Stimulated activated CD8-positive, alpha-beta memory T cell treated with anti-CD3 and anti-CD28 coated beads, Interleukin-7, amount 100 ng/mL, for 24 hours (primary cell): ENCODE results near the gene CBX6.
A peak's percentile ranks its signal among the peaks of the same experiment; 100 is the strongest.

Experiments
- DNase-seq: peaks from one replicate; pipeline ENCODE4 v3.0.0-alpha.2; 2020; ENCODE audit warnings: low read depth

Gene CBX6

GRCh38 chr22:38873469-38874411, 1.7 kb upstream of the CBX6 start:
- peak; percentile 40 for DNase-seq

GRCh38 chr22:38872831-38873248, 824 bp upstream of the CBX6 start:
- DNase-seq, result no peak

GRCh38 chr22:38871360-38872171, 450 bp downstream of the CBX6 start:
- DNase-seq, result no peak

GRCh38 chr22:38870791-38871359, 1.1 kb downstream of the CBX6 start:
- no peak for DNase-seq

- DNase-seq, result peak; percentile 78
Observed at GRCh38 chr22:38870312-38870741, 1.7 kb downstream of the CBX6 start.

- DNase-seq, result no peak
Observed at GRCh38 chr22:38869663-38870062, 2.4 kb downstream of the CBX6 start.

- peak; percentile 77 for DNase-seq
Observed at GRCh38 chr22:38868886-38869381, 3.1 kb downstream of the CBX6 start.

- no peak for DNase-seq
Observed at GRCh38 chr22:38868286-38868721, 3.7 kb downstream of the CBX6 start.

- no peak for DNase-seq
Observed at GRCh38 chr22:38867471-38868285, 4.3 kb downstream of the CBX6 start.

GRCh38 chr22:38867124-38867455, 4.9 kb downstream of the CBX6 start:
- DNase-seq, result no peak

GRCh38 chr22:38866399-38867123, 5.5 kb downstream of the CBX6 start:
- DNase-seq, result no peak

GRCh38 chr22:38866024-38866398, 6.0 kb downstream of the CBX6 start:
- no peak for DNase-seq

- no peak for DNase-seq
Observed at GRCh38 chr22:38865201-38866023, 6.6 kb downstream of the CBX6 start.

GRCh38 chr22:38864361-38865191, 7.4 kb downstream of the CBX6 start:
- DNase-seq, result no peak

- DNase-seq, result no peak
Observed at GRCh38 chr22:38863531-38864131, 8.4 kb downstream of the CBX6 start.

- no peak for DNase-seq
Observed at GRCh38 chr22:38862375-38863329, 9.4 kb downstream of the CBX6 start.

GRCh38 chr22:38861927-38862326, 10.1 kb downstream of the CBX6 start:
- DNase-seq, result no peak
